BE2C (cell line): ENCODE data around the gene NR2F1.

Experiments
- DNase-seq: peaks from one replicate; pipeline ENCODE4 v3.0.0-alpha.2; 2020
- H3K27me3 ChIP-seq: fragments of 250-450 bp; sonication (Bioruptor Pico); 2 replicates; pipeline ENCODE4 v1.5.1; 2020; ENCODE audit warnings: mild to moderate bottlenecking
- H3K36me3 ChIP-seq: fragments of 250-450 bp; sonication (Bioruptor Pico); 2 replicates; pipeline ENCODE4 v1.5.1; 2020; ENCODE audit warnings: mild to moderate bottlenecking
- H3K4me1 ChIP-seq: fragments of 250-450 bp; sonication (Bioruptor Pico); 2 replicates; pipeline ENCODE4 v1.5.1; 2020
- H3K4me3 ChIP-seq: 2 replicates; pipeline ENCODE4 v1.5.1; 2011; ENCODE audit warnings: low read depth, low read length
- H3K9me3 ChIP-seq: fragments of 250-450 bp; sonication (Bioruptor Pico); 2 replicates; pipeline ENCODE4 v1.5.1; 2020
- TF ChIP-seq, protein P1 (sequence below): IDR thresholded peaks from 2 replicates; pipeline ENCODE4 v1.5.1; 2012; ENCODE audit warnings: mild to moderate bottlenecking, low read depth, low read length

The NR2F1 gene

DNA sequence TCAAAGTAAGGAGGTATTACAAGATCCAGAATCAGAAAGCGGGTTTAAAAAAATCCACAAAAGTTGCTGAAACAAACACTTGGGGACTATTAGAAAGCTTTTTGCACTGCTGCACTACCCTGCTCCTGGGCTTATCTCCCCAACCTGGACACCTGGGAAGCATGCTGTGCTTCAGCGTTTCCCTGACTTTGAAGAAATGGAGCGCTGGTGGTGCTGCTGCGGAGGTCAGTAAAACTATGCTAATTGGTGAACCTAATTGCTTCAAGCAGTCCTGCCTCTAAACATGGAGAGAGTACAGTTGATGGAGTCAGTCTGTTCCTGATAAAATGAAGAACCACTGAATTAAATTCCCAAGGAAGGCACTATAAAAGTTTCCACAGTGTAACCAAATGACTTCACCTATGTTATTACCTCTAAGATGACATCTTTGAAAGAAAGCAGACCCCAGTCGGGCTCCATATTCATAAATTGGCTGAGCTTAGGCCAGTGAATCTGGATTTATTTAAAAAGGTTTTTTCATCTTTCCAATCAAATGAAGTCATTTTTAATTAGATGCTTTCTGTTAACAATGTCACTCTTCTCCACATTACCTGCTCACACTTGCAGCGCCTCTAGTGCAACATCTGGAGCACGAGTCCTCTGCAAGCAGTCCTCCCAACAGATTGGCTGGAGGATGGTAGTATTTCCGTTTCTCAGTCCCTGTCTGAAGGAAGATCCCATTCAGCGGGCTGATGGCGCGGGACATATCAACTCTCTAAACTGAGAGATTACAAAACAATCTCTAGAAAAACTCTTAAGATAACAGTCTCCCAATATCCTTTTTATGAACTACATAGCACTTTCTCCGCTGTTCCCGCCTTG lies 13.5 kb upstream of the NR2F1 start:
- Histone ChIP-seq H3K4me3 (no peak overlapping the region), H3K36me3 (no peaks in the 10 kb centered on the region), H3K27me3 (no peaks in the 10 kb centered on the region), H3K4me1 (peaks cover 14% of the 10 kb centered on the region), H3K9me3 (no peaks in the 10 kb centered on the region)
- DNase-seq = no peak
- TF ChIP-seq, protein P1, sequence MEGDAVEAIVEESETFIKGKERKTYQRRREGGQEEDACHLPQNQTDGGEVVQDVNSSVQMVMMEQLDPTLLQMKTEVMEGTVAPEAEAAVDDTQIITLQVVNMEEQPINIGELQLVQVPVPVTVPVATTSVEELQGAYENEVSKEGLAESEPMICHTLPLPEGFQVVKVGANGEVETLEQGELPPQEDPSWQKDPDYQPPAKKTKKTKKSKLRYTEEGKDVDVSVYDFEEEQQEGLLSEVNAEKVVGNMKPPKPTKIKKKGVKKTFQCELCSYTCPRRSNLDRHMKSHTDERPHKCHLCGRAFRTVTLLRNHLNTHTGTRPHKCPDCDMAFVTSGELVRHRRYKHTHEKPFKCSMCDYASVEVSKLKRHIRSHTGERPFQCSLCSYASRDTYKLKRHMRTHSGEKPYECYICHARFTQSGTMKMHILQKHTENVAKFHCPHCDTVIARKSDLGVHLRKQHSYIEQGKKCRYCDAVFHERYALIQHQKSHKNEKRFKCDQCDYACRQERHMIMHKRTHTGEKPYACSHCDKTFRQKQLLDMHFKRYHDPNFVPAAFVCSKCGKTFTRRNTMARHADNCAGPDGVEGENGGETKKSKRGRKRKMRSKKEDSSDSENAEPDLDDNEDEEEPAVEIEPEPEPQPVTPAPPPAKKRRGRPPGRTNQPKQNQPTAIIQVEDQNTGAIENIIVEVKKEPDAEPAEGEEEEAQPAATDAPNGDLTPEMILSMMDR = no peak

DNA sequence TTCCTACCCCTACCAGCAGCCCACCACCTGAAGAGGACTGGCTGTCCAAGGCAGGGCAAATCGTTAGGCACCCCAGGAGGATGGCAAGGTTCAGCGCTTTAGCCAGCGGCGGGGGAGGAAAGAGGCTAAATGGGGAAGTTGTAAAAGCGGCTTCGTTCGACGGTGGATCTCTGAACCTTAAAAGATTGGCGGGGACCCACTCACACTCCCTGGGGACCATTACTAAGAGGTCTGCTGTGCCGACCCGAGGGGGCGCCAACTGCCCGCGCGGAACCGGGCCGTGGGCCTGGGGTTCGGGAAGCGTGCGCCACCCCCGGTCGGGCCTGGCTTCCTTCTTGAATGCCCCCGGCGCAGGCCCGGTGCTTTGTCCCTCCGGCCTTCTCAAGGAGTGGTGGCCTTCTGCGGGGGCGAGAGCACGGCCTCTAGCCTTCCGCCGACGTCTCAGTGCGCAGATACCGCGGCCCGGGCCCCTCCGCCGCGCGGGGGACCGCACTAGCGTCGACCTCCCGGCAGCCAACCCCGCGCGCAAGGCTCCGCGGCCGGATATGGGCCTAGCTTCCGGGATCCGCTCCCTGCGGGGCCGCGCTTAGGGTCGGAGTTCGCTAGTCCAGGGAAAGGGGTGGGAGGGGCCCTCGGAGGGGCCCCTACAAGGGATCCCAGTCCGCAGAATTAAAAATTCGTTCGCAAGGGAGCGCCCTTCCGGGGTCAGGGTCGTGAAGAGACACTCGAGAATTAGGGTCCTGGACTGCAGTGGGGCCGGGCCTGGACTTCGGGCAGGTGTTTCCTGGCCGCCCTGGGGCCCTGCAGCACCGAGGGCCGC lies 12.5 kb upstream of the NR2F1 start:
- Histone ChIP-seq H3K27me3 (no peaks in the 10 kb centered on the region), H3K9me3 (no peaks in the 10 kb centered on the region), H3K4me1 (peaks cover 14% of the 10 kb centered on the region), H3K4me3 (no peak overlapping the region), H3K36me3 (no peaks in the 10 kb centered on the region)
- TF ChIP-seq, protein P1 = no peak
- DNase-seq = no peak

DNA sequence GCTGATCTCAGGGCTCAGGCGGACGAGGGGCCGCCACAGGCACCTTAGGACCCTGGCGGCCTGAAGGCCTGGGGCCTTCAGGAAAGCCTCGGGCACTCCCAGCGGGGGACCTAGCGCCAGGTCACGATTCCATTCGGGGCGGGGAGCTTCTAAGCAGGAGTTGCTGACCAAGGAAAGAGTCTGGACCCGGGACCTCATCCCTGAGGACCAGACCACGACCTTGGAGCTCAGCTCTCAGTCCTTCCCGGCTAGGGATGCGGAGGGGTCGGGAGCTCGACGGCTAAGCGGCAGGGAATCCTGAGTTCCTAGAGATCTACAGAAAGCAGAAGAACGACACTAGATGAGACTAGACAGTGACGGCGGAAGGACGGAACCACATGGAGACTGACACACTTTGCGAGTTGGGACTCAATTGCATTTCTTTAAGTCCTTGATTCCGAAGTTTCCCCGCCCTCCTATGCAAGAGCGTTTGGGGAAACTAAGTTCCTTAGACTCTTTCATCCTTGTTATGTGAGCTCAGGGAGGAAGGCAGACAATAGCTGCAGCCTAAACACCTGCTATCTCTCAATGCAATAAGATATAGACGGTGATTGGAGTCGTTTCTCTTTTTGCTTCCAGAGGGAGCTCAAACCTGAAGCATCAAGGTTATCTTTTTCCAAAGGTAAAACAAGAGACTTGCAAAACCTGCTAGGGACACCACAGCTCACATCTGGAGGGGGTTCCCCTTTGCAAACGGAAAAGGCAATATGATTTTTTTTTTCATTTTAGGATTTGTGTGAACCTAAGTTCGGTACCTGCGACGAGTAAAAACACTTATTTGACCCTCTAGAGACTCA lies 11.7 kb upstream of the NR2F1 start:
- DNase-seq = no peak
- Histone ChIP-seq H3K27me3 (no peaks in the 10 kb centered on the region), H3K9me3 (no peaks in the 10 kb centered on the region), H3K36me3 (no peaks in the 10 kb centered on the region), H3K4me1 (peaks cover 14% of the 10 kb centered on the region), H3K4me3 (no peak overlapping the region)
- TF ChIP-seq, protein P1 = no peak

DNA sequence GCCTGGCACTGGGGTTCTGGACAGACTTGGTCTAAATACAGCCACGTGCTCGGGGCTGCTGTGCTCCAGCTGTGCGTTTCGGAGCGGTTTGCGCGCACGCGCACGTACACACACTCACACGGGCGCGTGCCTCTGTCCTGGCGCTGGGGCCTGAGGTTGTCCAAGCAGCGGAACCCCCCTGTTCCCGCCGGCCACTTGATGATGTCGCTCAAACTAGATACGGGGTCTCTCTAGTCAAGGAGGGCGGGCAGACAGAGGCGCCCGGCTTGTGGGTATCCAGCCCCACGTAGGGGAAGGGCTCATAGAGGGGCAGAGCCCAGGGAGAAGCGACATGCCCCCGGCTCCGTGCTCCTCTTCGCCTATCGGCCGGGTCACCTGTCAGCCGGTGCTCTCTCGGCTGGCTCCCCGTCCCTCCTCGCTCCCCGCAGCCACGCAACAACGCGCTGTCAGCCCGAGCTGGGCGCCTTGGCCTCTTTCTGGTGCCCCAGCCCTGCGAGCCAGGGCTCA lies 10.9 kb upstream of the NR2F1 start:
- no peaks in the 10 kb centered on the region for H3K36me3 ChIP-seq
- no peak overlapping the region for H3K4me3 ChIP-seq
- no peaks in the 10 kb centered on the region for H3K27me3 ChIP-seq

DNA sequence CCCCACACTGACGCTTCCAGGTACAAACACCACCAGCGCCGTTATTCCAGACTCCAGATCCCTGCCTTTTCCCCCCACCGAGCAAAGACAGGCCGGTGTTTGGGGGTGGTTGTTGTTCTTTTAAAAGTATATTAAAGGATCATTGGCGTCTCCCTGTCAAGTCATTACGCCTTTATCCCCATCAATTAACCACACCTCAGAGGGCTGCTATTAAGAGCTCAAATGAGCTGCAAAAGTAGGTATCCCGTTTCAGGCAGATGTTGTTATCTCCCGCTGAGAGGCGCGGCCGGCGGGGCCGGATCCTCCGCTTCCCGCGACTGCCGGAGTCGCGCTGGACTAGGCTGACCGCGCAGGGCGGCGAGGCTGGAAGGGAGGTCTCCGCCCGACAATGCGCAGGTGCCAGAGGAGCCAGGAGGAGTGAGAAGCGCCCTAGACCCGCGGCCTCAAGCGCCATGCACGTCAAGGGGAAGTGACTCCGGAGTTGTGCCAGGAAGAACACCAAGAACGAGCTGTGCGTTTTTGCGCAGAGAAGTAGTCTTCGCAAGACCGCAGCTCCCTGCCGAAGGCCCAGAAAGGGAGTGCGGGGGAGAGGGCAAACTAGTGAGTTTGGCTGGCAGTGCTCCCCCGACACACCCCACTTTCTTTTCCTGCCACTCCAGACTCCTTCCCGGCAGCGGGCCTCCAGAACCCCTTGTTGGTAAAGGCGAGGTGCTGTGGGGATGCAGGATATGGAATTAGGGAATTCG lies 10.2 kb upstream of the NR2F1 start:
- Histone ChIP-seq H3K4me1 (peaks cover 14% of the 10 kb centered on the region), H3K4me3 (no peak overlapping the region), H3K27me3 (no peaks in the 10 kb centered on the region), H3K9me3 (no peaks in the 10 kb centered on the region), H3K36me3 (no peaks in the 10 kb centered on the region)
- TF ChIP-seq, protein P1 = no peak
- DNase-seq = no peak

More for the DNA sequence above, 10.9 kb upstream of the NR2F1 start:
- DNase-seq = no peak
- TF ChIP-seq, protein P1 = no peak
- Histone ChIP-seq H3K9me3 (no peaks in the 10 kb centered on the region), H3K4me1 (peaks cover 14% of the 10 kb centered on the region)
